COLO668 (cell line): ENCODE results near the gene TMEM14C.

Experiments
- DNase-seq: peaks from one replicate; lab custom pipeline; 2025; ENCODE audit not compliant: unreplicated experiment; lab: John Stamatoyannopoulos, UW

TMEM14C gene

DNA sequence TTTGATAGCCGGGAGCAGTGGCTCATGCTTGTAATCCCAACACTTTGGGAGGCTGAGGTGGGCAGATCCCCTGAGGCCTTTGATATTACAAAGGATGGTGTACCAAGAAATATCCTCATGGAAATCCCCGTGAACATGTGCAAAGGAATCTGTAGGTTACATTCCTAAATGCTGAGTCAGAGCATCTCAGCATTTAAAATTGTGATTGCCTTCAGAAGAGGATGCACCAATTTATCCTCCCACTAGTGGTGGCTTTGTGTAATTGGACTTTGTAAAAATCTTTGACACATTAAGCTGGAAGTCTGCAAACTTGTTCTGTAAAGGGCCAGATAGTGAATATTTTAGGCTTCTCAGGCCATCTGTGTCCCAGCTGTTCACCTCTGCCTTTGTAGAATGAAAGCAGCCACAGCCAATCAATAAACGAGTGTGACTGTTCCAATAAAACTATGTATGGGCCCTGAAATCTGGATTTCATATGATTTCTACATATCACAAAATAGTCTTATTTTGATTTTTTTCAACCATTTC, 36.5 kb downstream of the TMEM14C start:
- no peak for DNase-seq

DNA sequence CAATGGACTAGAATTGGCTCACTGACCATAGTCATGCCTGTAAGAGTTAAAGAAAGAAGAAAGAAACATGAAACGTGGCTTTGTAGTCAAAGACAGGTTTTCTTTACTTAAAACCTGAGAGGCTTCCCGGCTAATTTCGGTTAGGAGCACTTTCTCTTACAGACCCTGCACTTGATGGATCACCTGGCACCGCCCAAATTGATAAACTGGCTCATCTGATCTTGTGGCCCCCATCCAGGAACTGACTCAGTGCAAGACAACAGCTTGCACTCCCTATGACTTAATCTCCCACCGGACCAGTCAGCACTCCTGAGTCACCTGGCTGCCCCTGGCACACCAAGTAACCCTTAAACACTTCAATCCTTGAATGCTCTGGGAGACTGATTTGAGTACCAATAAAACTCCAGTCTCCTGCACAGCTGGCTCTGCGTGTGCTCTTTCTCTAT, 37.0 kb downstream of the TMEM14C start:
- no peak for DNase-seq

DNA sequence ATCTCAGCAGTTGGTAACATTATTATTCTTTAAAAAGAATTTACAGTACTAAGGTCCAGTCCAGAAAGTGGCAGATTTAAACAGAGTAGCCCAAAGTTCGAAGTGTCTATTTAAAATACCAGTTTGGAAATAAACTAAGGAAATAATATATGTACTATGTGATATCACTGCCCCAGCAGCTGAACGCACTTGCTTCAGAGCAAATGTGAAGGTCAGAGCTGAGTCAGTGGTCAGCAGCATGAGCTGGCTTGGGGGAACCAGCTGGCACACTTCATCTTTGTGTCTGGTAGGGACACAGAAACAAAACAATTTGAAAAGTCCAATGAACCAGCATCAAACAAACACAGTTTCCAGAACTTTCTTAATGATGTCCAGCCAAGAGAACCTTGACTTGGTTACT, 40.1 kb downstream of the TMEM14C start:
- DNase-seq = no peak

DNA sequence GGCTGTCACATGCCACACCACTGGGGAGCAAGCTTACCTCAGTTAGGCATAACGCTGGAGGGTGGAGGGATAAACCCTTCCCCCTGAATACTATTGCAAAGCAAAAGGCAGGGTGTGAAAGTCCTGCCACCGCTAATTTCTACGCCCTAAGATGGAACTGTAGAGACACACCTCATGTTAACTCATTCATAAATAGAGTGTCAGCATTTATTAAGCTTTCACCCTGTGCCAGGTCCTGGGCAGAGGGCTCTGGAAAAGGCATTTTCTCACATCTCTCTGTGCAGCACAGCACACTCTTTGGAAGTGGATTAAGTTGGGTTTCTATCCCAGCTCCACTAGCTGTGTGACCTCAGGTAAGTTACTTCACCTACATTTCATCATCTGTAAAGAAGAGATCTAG, 46.5 kb downstream of the TMEM14C start:
- no peak for DNase-seq

DNA sequence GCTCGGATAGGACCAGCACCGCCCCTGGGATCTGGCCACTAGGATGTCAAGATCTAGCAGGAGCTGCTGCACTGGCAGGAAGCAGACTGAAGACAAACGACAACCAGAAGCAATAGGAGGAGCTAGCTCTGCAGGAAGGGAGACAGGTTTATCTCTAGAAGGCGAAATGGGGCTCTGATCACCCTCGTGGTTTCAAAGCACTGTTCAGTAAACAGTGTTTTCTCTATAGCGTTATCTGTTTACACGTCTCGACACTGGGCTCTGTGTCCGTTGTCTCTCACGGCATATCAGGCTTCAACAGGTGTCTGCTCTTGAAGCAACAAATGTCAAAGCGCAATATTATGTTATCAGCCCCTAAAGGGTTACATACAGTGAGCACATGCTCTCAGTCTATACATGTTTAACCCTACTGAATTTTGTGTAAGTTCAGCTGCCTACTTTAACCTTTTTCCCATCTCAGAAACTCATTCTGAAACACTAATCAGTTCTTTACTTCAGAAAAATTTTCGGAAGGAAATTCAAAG, 48.6 kb downstream of the TMEM14C start:
- peak; percentile 23 for DNase-seq

DNA sequence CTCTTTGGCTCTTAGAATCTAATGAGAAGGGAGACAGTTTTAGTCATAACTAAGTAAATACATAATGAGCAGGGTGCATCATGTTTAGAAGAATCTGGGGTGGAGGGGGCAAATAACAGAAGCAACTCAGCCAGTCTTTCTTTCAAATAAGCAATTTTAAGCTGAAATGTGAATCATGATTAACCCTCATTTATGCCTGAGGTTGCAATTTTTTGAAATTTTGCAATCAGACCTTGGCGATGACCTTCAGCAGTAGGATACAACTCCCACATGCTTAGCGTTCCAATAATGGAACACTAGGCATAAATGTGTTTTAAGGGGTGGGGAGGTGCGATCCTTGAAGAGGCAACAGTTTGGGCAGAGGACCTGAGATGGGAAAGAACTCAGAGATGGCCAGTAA, 55.4 kb downstream of the TMEM14C start:
- DNase-seq = no peak

DNA sequence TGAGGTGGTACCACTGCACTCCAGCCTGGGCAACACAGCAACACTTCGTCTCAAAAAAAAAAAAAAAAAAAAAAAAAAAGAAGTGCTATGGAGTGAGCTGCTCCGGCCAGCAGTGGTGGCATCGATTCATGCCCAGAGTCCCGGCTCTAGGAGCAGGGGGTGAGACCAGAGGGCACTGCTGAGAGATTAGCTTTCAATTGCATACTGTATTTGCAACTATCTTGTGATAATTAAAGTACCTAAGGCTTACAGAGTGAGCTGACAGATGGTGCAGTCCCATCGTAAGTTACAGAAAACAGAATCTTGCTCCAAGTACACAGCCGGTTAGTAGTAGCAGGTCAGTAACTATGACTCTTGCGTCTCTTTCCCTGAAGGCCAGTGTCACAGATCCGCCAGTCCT, 56.2 kb downstream of the TMEM14C start:
- no peak for DNase-seq
